Embryonic facial prominence (tissue), 1 donor: Measurements from ENCODE around the gene ZNF678.
"Not testable (repeated sequence)": the region's sequence is repeated elsewhere in the genome, so short reads cannot be mapped to it uniquely, and the experiment has no call there.

Source experiments
- DNase-seq: peaks from one replicate; pipeline ENCODE4 v3.0.0-alpha.2; 2016; ENCODE audit errors: extremely low spot score

ZNF678 gene

DNA sequence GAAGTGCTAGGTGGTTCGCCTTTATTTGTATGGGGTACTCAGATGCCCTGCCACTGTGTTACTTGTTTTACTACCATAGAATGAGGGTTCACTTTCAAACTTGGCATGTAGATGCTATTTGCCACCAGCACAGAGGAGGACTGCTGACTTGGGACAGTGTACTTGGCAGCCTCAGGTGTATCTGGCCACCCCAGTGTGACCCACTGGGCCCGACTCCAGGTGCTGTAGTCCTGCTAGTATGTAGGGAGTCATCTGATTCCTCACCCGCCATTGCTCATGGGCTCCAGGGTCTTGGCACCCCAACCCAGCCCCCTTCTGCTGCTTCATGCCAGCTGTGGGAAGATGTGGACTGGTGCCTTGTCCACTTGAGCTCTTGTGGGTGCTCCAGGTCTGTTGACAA lies 40.0 kb downstream of the ZNF678 start:
- DNase-seq: no peak

- DNase-seq: no peak
Observed at GRCh38 chr1:227604446-227604845, 41.1 kb downstream of the ZNF678 start.

- DNase-seq: not testable (repeated sequence)
Observed at GRCh38 chr1:227606271-227606670, 42.9 kb downstream of the ZNF678 start.

DNA sequence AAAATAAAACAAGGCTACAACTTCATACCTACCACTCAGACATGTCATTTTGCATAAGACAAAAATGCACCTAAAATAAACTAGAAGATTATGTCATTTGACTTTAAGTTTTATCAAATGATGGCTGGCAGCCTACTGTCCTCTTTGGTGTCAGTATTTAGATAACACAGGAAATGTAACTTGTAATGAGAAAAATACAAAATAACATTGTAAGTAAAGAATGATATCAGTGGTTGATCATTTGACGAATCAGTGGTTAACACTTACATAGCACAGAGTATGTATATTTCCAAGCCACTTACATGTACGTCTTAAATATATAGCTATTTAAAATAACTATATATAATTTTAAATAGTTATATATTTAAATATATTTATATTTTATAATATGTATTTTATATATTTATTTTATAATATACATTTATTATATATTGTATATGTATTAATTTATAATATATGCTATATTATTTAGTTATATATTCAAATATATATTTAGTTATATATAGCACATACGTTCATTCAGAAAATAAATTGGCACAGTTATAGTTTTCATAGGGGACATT lies 44.1 kb downstream of the ZNF678 start:
- DNase-seq: no peak

DNA sequence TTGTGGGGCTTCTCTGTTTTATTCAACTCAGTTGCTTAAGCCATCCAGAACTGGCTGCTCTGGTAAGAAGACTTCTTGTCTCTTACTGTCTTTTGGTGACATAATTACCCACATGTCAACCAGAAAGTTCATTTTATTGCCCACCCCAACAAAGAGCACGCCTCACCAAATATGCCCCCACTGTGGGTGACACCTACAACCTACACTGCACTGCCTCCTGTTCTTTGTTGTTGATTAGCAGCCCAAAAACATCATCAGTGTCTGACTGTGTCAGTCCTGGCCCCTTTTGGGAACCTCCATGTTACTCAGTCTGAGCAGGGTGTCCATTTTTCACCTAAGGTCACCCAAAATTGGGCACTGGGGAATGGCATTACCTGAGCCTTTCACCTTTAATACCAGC lies 49.3 kb downstream of the ZNF678 start:
- no peak for DNase-seq

DNA sequence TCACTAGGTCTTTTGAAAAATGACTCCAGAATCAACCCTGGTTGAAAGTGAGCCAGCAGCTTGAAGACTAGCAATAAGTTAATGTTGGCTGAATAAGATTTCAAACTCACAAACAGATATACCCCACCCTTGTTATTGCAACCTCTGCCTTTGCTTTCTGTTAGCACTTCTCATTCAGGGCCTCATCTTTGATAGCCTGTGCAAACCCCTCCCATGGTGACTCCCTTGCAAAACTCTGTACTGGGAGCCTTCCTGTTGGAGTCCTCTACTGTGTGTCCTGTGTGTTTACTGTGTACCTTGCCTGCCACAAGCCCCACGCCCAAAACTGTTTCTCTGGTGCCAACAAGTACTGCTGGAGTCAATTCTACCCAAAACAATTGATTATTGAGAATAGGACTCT lies 50.2 kb downstream of the ZNF678 start:
- no peak for DNase-seq

DNA sequence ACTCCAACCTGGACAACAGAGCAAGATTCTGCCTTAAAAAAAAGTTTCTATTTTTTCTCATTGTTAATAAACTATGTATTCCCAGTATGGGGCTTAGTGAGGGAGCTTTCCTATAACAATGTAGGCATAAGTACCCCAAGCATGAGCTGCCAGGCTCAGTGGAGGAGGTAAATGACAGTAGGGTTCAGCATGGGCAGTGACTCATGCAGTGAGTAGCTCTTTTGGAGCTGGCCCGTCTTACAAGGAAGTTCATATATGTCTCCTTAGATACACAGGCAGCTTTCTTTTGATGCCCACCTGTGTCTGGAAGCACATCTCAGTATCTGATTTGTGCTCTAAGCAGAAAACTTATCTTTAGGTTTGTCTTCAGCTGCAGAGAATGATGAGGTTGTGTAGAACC lies 57.9 kb downstream of the ZNF678 start:
- DNase-seq: no peak

DNA sequence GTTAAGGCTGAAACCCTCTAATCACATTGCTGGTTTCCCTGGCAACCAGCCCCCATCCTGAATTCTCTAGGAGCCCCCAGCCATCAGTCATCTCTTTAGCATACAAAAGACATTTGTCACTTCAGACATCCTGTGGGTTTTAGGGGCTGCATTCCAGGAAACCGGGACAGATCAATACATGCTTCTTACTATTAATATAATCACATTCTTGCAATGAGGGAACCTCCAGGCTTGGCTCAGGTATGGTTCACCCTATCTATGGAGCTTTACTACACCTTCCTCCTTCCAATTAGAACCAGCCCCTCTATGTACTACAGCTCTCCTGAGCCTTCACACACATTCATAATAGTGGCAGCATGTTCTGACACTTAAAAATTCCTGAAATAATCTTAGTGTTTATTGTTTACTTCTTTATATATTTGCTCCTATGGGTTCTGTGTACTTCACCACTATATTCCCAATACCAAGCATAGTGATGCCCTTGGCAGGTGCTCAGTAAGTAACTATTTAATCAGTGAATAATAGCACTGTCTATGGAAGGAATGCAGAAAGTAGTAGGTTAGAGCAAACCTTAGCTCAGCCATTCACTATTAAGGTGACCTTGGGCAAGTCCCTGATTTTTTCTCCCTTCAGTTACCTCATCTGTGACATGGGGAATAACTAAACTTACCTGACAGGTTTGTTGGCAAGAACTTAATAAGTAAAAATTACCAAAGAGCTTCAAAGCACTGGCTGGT lies 59.6 kb downstream of the ZNF678 start:
- DNase-seq: no peak

DNA sequence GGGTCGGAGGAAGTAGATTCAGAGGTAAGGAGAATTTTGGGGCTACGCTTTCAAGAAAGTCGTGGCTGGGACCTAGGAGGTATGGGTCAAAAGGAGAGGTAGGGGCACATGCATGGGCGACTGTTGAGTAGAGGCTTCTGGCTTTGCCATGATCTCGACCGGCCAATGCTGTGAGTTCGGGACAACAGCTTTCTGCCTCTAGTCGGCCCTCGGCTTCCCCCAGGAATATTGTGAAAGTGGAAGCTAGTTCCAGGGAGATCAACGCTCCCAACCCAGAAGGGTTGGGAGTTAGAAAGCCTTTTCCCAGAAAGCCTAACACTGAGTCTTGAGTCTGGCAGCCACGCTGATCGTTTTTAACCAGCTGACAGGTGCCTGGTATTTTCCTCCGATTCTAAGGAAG lies 69.0 kb downstream of the ZNF678 start:
- no peak for DNase-seq

GRCh38 chr1:227635596-227635995 lies 72.2 kb downstream of the ZNF678 start:
- no peak for DNase-seq

GRCh38 chr1:227654431-227654830 lies 91.1 kb downstream of the ZNF678 start:
- DNase-seq: no peak

DNA sequence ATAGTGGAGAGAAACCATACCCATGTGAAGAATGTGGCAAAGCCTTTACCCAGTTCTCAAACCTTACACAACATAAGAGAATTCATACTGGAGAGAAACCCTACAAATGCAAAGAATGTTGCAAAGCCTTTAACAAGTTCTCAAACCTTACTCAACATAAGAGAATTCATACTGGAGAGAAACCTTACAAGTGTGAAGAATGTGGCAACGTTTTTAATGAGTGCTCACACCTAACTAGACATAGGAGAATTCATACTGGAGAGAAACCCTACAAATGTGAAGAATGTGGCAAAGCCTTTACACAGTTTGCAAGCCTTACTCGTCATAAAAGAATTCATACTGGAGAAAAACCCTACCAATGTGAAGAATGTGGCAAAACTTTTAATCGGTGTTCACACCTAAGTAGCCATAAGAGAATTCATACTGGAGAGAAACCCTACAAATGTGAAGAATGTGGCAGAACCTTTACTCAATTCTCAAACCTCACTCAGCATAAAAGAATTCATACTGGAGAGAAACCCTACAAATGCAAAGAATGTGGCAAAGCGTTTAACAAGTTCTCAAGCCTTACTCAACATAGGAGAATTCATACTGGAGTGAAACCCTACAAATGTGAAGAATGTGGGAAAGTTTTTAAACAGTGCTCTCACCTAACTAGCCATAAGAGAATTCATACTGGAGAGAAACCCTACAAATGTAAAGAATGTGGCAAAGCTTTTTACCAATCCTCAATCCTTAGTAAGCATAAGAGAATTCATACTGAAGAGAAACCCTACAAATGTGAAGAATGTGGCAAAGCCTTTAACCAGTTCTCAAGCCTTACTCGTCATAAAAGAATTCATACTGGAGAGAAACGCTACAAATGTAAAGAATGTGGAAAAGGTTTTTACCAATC lies 91.7 kb downstream of the ZNF678 start:
- DNase-seq: no peak

DNA sequence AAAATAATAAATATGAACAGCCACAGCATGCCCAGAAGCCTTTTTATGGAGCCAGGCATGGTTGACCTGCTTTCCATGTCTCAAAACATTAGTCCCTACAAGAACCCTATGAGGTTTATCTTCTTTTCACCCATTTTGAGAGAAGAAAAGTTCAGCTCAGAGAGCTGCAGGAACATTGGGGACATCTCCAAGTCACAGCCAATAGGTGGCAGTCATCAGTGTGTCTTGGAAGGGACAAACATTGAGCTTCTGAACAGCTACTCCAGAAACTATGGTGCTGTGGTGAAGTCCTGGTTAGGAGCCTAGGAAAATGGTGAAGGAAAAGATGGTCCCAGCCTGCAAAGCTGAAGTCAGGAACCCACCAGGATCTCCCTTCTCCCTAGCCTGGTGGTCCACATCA lies 98.1 kb downstream of the ZNF678 start:
- no peak for DNase-seq

DNA sequence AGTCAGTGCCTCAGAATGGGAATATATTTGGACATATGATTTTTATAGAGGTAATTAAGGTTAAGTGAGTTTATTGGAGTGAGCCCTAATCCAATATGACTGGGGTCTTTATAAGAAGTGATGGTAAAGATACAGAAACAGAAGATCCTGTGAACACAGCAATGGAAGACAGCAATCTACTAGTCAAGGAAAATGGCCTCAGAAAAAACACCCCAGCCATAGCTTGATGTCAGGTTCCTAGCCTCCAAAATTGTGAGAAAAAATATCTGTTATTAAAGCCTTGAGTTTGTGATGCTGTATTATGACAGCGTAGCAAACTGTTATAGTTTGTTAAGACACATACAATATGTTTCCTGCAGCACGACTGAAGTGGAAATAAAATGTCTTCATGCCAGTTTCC lies 99.6 kb downstream of the ZNF678 start:
- no peak for DNase-seq

DNA sequence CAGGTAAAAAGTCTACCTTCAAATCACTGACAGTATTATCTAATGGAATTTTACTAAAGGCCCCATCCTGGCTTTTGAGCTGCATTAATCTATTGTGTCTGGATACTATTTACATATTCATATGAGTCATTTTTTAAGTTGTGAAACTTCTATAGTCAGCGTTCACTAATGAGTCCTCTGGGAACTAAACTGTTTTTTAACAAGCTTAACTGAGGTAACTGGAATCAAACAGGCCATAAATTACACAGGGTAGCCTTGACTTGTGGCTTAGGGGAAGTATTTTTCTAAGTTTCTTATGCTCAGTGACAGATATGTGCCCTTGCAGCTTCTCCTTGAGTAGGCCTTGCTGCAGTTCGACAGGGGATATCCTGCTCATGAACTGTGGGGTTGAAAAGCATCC lies 102.9 kb downstream of the ZNF678 start:
- DNase-seq: no peak

- DNase-seq: no peak
Observed at GRCh38 chr1:227673441-227673840, 110.1 kb downstream of the ZNF678 start.

- DNase-seq: no peak
Observed at GRCh38 chr1:227685807-227686206, 122.5 kb downstream of the ZNF678 start.

- DNase-seq: no peak
Observed at GRCh38 chr1:227697321-227697864, 134.0 kb downstream of the ZNF678 start.

DNA sequence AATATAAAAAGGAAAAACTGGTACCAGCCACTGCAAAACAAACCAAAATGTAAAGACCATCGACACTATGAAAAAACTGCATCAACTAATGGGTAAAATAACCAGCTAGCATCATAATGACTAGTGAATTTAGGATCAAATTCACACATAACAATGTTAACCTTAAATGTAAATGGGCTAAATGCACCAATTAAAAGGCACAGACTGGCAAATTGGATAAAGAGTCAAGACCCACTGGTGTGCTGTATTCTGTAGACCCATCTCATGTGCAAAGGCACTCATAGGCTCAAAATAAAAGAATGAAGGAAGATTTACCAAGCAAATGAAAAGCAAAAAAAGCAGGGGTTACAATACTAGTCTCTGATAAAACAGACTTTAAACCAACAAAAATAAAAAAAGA lies 138.3 kb downstream of the ZNF678 start:
- DNase-seq: not testable (repeated sequence)

DNA sequence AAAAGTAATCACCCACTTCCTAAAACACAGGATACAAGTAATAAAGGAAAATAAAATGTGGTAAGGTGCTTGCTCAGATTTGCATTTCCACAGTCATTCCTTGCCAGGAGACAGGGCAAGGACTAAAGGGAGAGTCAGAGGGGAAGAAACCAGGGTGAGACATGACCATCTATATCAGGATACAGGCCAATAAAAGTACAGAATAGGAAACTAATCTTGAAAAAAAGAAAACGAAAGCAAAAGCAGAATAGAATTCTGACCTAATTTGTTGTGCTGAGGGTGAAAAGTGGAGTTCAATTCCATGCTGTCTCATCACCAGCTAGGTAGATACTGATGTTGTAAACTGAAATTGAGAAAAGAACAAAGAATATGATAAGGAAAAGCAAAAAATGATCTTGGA lies 144.5 kb downstream of the ZNF678 start:
- no peak for DNase-seq

- DNase-seq: no peak
Observed at GRCh38 chr1:227709451-227709850, 146.1 kb downstream of the ZNF678 start.

- DNase-seq: not testable (repeated sequence)
Observed at GRCh38 chr1:227710474-227710873, 147.1 kb downstream of the ZNF678 start.
